Loucy (cell line): ENCODE data around the gene RICTOR.

Experiments
- H2AFZ ChIP-seq: fragments of 200-600 bp; sonication (generic); 2 replicates; pipeline ENCODE4 v1.6.0; 2016; ENCODE audit warnings: antibody characterized with exemption, mild to moderate bottlenecking, low read length, moderate library complexity
- H3F3A ChIP-seq: fragments of 200-600 bp; 2 replicates; pipeline ENCODE4 v1.6.0; 2016; ENCODE audit warnings: antibody characterized with exemption, low read depth, mild to moderate bottlenecking
- H3K27me3 ChIP-seq: fragments of 200-600 bp; sonication (generic); 2 replicates; pipeline ENCODE4 v1.6.1; 2014; ENCODE audit warnings: low read length, mild to moderate bottlenecking; ENCODE audit not compliant: insufficient read depth, poor library complexity, severe bottlenecking
- H3K36me3 ChIP-seq: fragments of 200-600 bp; sonication (generic); 2 replicates; pipeline ENCODE4 v1.6.1; 2016; ENCODE audit warnings: low read length; ENCODE audit not compliant: insufficient read depth
- H3K4me1 ChIP-seq: fragments of 200-600 bp; sonication (generic); 2 replicates; pipeline ENCODE4 v1.5.1; 2014; ENCODE audit warnings: low read length, mild to moderate bottlenecking; ENCODE audit not compliant: insufficient read depth, poor library complexity, severe bottlenecking
- H3K4me2 ChIP-seq: fragments of 200-600 bp; sonication (generic); 2 replicates; pipeline ENCODE4 v1.6.0; 2014; ENCODE audit warnings: antibody characterized with exemption, low read length, low read depth, mild to moderate bottlenecking; ENCODE audit not compliant: poor library complexity, severe bottlenecking
- H3K4me3 ChIP-seq: fragments of 200-600 bp; sonication (generic); 2 replicates; pipeline ENCODE4 v1.5.1; 2014; ENCODE audit warnings: low read length, mild to moderate bottlenecking, mixed read lengths; ENCODE audit not compliant: poor library complexity, severe bottlenecking
- H3K79me2 ChIP-seq: fragments of 200-600 bp; sonication (generic); 2 replicates; pipeline ENCODE4 v1.6.1; 2014; ENCODE audit warnings: low read length; ENCODE audit not compliant: insufficient read depth
- H3K9ac ChIP-seq: fragments of 200-600 bp; sonication (generic); 2 replicates; pipeline ENCODE4 v1.6.0; 2014; ENCODE audit warnings: mild to moderate bottlenecking, low read depth, low read length, moderate library complexity; ENCODE audit not compliant: poor library complexity, severe bottlenecking
- H3K9me2 ChIP-seq: fragments of 200-600 bp; sonication (generic); replicated peaks from 2 replicates; pipeline ENCODE4 v1.6.1; 2016; ENCODE audit warnings: low read depth, low read length, mixed read lengths
- H3K9me3 ChIP-seq: fragments of 200-600 bp; sonication (generic); 2 replicates; pipeline ENCODE4 v1.6.1; 2014; ENCODE audit warnings: mild to moderate bottlenecking, antibody characterized with exemption, low read length, low read depth; ENCODE audit not compliant: insufficient read depth
- H4K20me1 ChIP-seq: fragments of 200-600 bp; sonication (generic); 2 replicates; pipeline ENCODE4 v1.6.0; 2014; ENCODE audit warnings: antibody characterized with exemption, low read length, mild to moderate bottlenecking; ENCODE audit not compliant: insufficient read depth, poor library complexity, severe bottlenecking
- EZH2phosphoT487 ChIP-seq: fragments of 200-600 bp; IDR thresholded peaks from 2 replicates; pipeline ENCODE4 v1.6.1; 2018; ENCODE audit warnings: antibody characterized with exemption, mild to moderate bottlenecking, moderate library complexity, borderline replicate concordance
- TF ChIP-seq, protein P1 (sequence below): fragments of 200-600 bp; sonication (generic); conservative IDR thresholded peaks from 2 replicates; pipeline ENCODE4 v1.5.1; 2014; ENCODE audit warnings: mild to moderate bottlenecking, antibody characterized with exemption, low read length

RICTOR gene

DNA sequence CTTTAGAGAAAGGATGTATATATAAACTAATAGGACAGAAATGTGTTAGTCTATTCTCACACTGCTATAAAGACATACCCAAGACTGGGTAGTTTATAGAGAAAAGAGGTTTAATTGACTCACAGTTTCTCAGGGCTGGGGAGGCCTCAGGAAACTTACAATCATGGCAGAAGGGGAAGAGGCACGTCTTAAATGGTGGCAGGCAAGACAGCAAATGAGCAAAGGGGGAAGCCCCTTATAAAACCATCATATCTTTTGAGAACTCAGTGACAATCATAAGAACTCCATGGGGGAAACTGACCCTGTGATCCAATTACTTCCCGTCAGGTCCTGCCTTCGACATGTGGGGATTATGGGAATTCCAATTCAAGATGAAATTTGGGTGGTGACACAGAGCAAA, 8.8 kb upstream of the RICTOR start:
- Histone ChIP-seq H3K36me3 (no peaks in the 10 kb centered on the region), H3K9me3 (no peaks in the 10 kb centered on the region), H3K4me3 (no peak overlapping the region), H3K4me1 (no peaks in the 10 kb centered on the region), H2AFZ (no peak overlapping the region), H4K20me1 (no peaks in the 10 kb centered on the region), H3K9me2 (no peaks in the 10 kb centered on the region), H3K27me3 (no peaks in the 10 kb centered on the region), H3K9ac (no peak overlapping the region), H3K4me2 (no peak overlapping the region), H3F3A (no peaks in the 10 kb centered on the region; the same call in 1 of the 2 replicates), H3K79me2 (no peaks in the 10 kb centered on the region)
- no peak for TF ChIP-seq EZH2phosphoT487
- TF ChIP-seq, protein P1, sequence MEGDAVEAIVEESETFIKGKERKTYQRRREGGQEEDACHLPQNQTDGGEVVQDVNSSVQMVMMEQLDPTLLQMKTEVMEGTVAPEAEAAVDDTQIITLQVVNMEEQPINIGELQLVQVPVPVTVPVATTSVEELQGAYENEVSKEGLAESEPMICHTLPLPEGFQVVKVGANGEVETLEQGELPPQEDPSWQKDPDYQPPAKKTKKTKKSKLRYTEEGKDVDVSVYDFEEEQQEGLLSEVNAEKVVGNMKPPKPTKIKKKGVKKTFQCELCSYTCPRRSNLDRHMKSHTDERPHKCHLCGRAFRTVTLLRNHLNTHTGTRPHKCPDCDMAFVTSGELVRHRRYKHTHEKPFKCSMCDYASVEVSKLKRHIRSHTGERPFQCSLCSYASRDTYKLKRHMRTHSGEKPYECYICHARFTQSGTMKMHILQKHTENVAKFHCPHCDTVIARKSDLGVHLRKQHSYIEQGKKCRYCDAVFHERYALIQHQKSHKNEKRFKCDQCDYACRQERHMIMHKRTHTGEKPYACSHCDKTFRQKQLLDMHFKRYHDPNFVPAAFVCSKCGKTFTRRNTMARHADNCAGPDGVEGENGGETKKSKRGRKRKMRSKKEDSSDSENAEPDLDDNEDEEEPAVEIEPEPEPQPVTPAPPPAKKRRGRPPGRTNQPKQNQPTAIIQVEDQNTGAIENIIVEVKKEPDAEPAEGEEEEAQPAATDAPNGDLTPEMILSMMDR, result no peak

DNA sequence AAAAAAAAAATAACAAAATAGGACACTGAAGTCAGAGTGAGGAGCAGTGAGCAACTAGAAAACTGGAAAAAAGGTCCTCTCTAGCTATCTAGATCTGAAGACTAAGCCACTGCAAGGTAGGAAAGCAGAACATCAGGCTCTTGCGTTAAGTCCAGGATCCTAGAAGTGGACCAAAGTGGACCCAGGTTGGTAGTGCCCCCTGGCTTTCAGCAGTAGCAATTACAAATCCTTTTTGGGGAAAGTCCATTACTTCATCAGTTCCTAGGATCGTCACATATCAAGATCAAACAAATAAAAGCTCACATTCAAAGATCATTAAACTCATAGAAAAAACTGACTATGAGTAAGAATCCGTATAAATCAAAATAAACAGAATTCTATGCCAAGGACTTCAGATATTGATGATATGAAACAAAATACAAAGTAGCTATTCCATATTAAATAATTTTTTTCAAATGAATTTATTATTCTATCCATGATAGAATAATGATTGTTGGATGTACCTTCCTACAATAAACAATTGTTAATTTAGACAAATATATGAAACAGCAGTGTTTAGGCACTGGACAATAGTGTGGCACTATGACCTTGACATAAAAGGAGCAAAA, 6.5 kb upstream of the RICTOR start:
- H3K27me3 ChIP-seq, result no peaks in the 10 kb centered on the region
- H3K4me3 ChIP-seq, result no peak overlapping the region
- H3K79me2 ChIP-seq, result no peaks in the 10 kb centered on the region
- TF ChIP-seq, protein P1, result peak; percentile 92
- TF ChIP-seq EZH2phosphoT487, result no peak
- no peaks in the 10 kb centered on the region for H3K9me2 ChIP-seq
- no peak overlapping the region for H2AFZ ChIP-seq
- H3K36me3 ChIP-seq, result no peaks in the 10 kb centered on the region
- no peaks in the 10 kb centered on the region; the same call in 1 of the 2 replicates for H3F3A ChIP-seq
- no peak overlapping the region for H3K9ac ChIP-seq
- H3K9me3 ChIP-seq, result no peaks in the 10 kb centered on the region
- no peak overlapping the region for H3K4me2 ChIP-seq
- H3K4me1 ChIP-seq, result peaks cover 15% of the 10 kb centered on the region
- H4K20me1 ChIP-seq, result no peaks in the 10 kb centered on the region

DNA sequence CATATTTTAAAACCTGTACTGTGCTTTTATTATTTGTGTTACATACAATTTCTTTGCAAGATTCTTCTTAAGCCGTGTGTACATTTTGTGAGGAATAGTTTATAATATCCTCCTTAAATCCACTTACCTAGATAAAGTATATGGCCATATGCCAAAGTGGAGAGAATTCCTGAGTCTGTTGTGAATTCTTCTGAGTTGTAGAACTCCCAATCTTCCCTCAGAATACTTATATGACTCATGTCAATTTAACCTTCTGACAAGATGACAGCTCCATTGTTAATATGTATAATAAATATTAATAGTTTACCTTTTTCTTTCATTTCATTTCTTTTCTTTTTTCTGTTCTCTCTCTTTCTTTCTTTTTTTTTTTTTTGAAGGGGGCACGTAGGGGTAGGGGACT, 6.0 kb upstream of the RICTOR start:
- Histone ChIP-seq H2AFZ (no peak overlapping the region), H3K36me3 (no peaks in the 10 kb centered on the region), H3K9me3 (no peaks in the 10 kb centered on the region), H3K79me2 (no peaks in the 10 kb centered on the region), H3K4me1 (peaks cover 19% of the 10 kb centered on the region), H3K4me3 (no peak overlapping the region), H3K9me2 (no peaks in the 10 kb centered on the region), H3K4me2 (no peak overlapping the region), H3K27me3 (no peaks in the 10 kb centered on the region), H3K9ac (no peak overlapping the region), H3F3A (no peaks in the 10 kb centered on the region; the same call in 1 of the 2 replicates), H4K20me1 (no peaks in the 10 kb centered on the region)
- TF ChIP-seq EZH2phosphoT487, result no peak
- TF ChIP-seq, protein P1, result no peak
